ENCODE data around the gene EPHB3.
A peak's percentile ranks its signal among the peaks of the same experiment; 100 is the strongest.

The EPHB3 gene

DNA sequence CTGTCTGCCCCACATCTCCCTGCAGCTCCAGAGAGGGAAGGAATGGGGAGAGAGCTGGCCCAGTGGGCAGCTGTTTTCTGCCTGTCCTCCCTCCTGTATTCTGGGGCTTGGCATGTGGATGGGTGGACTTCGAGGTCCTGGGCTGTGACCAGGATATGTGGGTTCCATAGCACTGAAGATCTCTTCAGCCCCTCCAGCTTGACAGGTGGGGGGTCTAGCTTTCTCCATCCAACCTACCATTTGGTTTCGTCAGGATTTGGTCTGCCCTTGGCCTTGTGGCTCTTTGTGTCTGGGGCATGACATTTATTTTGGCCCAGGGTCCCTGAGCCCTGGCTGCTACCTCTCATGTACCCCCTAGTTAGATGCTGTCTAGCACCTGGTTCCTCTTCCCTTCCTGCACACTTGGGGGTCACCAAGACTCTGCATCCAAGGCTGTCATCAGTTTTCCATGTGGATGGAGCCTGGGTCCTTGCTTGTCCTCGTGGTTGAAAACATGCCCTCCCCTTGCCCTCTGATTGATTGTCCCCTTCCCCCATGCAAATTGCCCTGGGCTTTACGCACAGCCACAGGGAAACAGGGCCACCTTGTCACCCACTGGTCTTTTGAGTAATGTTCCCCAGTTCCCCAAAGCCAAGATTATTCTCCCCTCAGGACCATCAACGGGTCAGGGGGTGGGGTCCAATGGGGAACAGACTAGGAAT, 3.2 kb downstream of the EPHB3 start:
- DNase-seq (ENCODE audit: low spot score) = no peak

DNA sequence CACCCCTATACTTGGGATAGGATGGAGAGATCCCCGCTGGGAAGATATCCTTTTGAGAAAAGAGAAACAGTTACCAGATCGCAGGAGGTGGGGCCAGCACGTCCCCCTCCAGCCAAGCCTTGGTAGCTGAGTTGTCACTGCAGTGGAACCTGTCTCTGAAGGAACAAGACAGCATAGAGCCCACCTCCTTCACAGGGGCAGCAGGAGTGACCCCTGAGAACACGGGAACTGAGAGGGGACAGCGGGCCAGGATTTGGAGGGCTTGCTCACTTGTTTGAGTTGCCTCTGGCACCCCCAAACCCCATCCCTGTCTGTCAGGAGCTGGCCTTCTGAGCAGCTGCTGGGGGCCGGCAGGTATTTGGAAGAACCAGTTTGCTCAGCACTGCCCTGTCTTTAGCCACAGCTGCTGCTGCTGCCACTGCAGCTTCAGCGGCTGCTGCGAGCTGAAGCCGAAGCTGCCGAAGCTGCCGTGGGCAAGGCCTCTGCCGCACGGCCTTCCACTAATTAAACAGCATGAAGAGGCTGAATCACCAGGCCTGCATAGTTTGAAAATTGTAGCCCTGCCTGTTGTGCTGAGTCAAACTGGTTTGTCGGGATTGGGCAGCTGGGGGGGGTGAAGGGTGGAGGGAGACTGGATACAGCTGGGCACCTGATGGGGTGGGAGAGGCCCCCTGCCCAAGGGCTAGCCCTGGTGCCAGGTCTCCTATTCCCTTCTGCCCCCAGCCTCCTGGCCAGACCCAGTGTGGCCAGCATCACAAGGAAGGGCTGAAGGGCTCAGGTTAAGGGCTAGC, 4.0 kb downstream of the EPHB3 start:
- no peak for DNase-seq (ENCODE audit: low spot score)

DNA sequence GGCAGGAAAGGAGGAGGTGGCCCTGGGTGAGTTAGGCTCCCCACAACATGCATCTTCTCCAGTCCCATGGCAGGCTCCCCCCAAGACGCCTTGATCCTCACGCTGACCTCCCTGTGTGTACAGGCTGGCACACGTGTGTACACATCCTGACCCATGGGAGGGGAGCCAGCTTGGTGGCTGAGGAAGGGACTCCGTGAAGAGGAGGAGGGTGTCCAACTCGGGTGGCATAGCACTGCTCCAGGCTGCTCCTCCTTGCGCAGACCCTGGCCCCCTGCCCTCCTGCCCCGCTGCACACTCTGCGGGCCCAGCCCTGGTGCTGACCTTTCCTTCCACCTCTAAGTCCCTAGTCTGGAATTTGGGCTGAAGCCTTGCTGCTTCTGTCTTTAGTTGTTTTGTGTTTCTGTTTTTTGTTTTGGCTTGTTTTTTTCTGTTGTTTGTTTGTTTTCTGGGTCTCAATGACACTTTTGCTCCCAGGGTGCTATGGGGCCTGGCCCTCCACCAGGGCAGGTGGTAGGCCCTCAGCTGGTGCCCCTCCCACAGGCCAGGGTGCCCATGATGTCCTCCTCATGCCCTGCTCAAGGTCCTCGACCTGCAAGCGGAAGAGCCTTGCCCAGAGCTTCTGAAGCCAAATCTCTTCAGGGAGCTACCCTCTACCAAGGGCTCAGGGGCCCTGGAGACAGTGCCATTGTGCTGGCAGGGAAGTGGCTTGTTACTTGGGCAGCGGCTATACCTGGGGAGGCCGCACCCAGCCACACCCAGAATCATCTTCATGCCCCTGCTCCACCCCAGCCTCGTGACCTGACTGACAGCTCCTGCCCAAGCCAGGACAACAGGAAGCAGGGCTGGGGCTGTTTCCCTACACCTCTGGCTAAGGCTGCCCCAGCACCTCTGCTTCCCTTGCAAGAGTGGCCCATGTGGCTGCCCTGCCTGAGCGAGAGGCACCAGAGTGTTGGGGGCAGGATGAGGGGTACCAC, 5.1 kb downstream of the EPHB3 start:
- no peak for DNase-seq (ENCODE audit: low spot score)

DNA sequence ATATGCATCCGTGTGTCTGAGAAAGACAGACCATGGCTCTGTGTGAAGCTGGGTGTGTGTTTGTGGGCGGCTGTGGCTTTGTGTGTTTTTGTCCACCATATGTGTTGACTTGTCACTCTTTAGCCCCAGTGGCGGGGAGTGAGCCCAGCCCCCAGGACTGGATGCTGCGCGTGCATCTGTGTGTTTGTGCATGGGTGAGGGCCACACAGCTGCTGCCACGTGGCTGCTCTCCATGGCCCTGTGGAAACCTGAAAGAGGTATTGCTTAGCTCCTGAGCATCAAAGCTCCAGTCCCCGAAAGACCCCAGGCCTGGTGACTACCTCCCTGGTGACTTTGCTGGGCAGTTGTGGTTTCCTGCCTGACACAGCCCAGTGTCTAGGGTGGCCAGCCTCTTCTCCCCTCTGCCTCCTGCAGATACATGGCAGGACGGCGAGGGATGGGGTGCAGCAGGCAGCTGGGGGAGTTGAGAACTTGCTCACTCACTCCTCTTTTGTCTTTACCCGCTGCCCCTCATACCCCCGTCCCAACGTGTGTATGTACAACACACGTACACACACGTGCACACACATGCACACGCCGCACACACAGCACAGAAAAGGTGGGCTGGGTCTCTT, 6.5 kb downstream of the EPHB3 start:
- no peak for DNase-seq (ENCODE audit: low spot score)

DNA sequence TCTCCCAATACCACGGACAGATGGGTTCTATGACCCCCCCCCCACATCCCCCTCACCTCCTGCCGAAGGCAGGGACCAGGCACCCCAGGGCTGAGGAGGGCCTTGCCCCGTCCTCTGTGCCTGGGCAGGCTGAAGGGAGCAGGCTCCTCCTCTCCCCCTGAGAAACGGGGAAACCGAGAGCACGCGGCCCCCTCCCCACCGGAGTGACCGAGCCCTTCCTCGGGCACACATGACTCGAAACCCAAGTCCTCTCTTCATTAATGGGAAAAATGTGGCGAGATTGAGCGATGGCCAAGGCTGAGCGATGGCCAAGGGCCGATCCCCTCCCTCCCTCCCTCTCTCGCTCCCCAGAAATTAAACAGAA, 7.0 kb downstream of the EPHB3 start:
- no peak for DNase-seq (ENCODE audit: low spot score)

DNA sequence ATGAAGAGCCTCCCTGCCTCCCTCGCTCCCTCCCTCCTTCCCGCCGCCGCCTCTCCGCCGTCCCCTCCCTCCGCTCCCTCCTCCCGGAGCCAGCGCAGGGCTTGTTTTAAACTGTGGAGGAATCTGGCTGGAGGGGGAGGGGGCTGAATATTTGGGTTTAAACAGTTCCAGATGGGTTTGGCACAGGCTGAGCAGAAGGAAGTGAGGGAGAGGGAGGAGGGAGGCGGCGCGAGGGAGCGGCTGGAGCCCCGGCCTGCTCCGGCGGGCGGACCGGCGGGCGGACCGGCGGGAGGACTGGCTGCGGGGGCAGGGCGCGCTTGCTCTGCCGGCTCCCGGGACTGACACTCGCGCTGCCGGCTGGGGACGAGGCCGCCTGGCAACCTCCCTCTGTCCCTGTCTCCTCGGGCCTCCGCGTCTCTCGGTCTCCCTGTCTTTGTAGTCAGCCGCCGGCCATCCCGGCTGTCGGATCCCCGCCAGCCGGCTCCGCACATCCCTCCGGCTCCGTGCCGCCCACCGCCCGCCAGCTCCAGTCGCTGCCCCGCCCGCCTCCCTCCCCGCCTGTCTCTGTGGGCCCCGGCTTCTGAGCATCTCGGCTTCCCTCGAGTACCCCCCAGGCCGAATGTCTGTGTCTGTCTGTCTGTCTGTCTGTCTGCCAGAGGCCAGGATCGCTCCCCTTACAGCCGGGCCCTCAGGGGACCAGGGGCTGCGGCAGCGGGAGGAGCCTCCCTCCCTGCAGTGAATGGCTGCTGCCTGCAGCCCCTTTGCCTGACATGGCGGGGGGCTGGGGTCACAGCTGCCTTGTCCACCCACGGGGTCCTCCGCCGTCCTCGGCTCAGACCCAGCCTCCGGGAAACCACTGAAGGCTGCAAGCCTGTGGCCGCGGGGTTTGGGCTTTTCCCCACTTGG, 7.6 kb downstream of the EPHB3 start:
- peak; percentile 65 for DNase-seq (ENCODE audit: low spot score)

DNA sequence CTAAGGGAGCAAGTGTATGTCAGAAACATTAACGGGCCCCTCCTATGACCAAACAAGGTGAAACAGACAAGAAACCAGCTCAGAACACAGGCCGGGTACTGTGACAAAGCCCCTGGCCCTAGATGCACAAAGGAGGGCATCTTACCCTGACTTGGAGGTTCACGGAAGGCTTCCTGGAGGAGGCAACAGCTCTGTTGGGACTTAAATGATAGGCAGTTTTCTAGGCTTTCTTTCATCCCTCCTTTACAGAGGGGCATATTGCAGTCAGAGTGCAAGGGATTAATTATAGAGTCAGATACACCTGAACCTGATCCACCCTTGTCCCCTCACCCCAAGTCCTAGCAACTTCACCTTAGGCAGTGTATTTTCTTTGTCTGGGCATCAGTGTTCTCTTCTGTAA, 8.4 kb downstream of the EPHB3 start:
- DNase-seq (ENCODE audit: low spot score) = no peak

DNA sequence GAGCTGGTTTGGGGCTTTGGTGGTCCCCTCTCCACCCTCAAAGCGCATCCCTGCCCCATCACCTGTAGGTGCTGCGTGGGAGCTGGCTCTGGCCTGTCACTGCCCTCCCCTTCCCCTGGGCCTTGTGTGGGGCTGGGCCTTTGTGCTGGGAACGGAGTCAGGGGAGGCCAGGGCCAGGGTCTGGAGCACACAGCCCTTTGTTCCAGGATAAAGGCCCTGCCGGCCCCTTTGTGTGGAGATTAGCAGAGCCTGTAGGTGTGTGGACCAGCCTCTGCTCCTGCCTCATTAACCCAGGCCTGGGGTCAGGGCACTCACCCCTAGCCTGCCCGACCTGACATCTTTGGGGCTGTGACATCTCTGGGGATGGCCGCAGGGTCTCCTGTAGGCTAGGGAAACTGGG, 8.9 kb downstream of the EPHB3 start:
- no peak for DNase-seq (ENCODE audit: low spot score)

DNA sequence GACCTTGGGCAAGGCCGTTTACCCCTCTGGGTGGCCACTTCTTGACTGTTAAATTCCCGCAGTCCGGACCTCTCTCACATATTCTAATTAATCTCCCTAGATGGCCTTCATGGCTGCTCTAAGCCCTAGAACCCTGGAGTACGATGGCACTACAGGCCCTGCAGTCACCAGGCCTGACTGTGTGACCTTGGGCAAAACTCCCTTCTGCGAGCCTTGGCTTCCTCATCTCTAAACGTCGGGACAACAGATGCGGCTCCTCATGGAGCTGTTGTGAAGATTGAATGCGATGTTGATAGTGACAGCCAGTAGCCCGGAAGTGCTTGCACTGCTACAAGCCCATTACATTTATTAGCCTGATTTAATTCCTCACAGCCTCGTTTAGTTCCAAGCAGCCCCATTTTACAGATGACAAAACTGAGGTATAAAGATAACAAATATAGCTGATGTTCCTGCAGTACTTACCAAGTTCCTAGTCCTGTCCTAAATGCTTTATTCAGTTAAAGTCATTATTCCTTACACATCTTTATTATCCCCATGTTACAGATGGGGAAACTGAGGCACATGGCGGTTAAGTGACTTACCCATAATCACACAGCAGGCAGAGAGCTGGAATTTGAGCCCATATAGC, 10.3 kb downstream of the EPHB3 start:
- no peak for DNase-seq (ENCODE audit: low spot score)

DNA sequence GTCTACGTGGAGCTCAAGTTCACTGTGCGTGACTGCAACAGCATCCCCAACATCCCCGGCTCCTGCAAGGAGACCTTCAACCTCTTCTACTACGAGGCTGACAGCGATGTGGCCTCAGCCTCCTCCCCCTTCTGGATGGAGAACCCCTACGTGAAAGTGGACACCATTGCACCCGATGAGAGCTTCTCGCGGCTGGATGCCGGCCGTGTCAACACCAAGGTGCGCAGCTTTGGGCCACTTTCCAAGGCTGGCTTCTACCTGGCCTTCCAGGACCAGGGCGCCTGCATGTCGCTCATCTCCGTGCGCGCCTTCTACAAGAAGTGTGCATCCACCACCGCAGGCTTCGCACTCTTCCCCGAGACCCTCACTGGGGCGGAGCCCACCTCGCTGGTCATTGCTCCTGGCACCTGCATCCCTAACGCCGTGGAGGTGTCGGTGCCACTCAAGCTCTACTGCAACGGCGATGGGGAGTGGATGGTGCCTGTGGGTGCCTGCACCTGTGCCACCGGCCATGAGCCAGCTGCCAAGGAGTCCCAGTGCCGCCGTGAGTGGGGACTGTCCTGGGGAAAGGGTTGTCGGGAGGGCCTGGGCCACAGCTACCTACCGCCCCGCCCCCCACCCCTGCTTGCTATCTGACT, 11.2 kb downstream of the EPHB3 start:
- DNase-seq (ENCODE audit: low spot score) = no peak

DNA sequence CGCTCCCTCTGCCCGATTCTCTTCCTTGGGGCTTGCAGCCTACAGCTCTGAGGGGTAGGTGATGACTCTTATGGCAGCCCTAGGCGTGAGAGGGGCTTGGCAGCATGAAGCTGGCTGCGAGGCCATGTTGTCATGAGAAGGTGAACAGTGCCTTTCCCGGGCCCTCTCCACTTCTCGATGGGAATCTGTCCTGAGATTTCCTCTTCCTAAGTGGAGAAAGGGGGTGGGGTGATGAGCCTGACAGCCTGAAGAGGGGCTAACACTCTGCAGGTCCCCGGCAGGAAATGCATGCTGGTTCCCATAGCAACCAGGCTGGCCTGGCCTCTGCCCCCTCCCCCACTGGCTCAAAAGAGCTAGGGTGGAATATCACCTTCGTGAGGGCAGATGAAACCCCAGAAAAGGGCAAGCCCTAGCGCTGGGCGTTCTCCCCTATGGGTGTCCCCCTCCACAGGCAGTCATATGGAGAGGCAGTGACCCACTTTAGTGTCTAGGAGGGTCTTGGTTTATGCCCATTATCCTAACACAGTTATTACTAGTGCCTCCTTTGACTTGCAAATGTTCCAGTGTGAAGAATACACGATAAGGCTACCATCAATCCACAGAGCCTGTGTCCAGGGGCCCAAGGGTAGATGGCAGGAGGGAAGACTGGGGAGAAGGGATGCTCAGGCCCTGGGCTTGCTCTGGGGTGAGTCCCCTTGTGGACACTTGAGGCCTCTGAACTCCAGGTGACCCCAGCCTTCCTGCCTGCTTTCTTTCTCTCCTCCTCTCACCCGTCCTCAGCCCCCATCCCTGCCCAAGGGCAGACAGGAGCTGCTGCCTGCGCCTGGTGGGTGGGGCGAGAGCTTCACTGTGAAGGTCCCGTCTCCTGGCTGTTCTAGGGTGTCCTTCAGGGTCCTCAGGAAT, 13.2 kb downstream of the EPHB3 start:
- no peak for DNase-seq (ENCODE audit: low spot score)

DNA sequence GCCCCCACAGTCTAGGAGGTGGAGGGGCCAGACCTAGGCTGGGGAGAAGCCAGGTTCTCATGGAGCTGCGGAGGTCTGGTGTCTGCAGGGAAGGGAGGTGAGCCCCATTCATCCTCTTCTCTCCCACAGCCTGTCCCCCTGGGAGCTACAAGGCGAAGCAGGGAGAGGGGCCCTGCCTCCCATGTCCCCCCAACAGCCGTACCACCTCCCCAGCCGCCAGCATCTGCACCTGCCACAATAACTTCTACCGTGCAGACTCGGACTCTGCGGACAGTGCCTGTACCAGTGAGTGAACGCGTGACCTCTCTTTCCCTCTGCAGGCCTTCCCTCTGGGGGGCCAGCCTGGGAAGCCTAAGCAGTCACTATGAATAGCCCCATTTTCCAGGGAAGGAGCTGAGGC, 14.1 kb downstream of the EPHB3 start:
- DNase-seq (ENCODE audit: low spot score) = no peak

DNA sequence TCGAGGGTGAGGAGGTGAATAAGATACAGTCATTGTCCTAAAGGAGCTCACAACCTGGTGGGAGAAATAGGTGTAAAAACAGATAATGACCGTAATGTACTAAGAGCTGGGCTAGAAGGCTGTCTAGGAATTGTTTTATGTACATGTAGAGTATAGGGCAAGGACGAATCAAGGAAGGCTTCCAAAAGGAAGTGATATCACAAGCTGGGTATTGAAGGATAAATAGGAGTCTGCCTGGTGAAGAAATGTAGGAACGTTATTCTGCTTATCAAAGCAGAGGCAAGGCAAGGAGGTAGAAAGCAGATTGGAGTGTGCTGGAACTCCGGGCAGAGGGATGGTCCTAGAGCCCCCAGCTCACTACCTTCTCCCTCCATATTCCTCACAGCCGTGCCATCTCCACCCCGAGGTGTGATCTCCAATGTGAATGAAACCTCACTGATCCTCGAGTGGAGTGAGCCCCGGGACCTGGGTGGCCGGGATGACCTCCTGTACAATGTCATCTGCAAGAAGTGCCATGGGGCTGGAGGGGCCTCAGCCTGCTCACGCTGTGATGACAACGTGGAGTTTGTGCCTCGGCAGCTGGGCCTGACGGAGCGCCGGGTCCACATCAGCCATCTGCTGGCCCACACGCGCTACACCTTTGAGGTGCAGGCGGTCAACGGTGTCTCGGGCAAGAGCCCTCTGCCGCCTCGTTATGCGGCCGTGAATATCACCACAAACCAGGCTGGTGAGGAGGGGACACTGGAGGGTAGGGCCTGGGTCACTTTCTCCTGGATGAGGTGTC, 15.1 kb downstream of the EPHB3 start:
- no peak for DNase-seq (ENCODE audit: low spot score)

DNA sequence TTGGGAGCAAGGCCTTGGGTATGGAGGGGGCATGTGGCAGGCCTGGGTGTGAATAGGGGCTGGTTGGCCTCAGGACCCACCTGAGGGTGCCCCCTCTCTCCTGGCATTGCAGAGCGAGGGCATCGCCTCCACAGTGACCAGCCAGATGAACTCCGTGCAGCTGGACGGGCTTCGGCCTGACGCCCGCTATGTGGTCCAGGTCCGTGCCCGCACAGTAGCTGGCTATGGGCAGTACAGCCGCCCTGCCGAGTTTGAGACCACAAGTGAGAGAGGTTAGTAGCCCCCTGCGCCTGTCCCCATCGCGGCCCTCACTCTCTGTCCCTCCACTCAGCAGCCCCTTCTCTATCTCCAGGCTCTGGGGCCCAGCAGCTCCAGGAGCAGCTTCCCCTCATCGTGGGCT, 16.0 kb downstream of the EPHB3 start:
- DNase-seq (ENCODE audit: low spot score) = no peak

DNA sequence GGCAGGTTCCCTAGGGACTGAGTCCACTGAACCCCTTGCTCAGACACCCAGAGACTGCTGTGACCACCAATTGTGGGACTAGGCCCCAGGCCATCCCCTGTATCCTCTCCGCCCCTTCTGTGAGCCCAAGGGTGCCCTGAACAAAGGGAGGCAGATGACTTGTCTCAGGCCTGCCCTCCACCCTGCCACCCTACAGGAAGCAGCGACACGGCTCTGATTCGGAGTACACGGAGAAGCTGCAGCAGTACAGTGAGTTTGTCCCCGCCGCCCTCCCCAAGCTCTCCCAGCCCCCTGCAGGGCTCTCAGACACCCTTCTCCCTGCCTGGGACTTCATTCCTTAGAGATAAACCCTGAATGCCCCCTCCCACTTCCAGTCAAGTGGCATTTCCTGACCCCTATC, 16.6 kb downstream of the EPHB3 start:
- no peak for DNase-seq (ENCODE audit: low spot score)

DNA sequence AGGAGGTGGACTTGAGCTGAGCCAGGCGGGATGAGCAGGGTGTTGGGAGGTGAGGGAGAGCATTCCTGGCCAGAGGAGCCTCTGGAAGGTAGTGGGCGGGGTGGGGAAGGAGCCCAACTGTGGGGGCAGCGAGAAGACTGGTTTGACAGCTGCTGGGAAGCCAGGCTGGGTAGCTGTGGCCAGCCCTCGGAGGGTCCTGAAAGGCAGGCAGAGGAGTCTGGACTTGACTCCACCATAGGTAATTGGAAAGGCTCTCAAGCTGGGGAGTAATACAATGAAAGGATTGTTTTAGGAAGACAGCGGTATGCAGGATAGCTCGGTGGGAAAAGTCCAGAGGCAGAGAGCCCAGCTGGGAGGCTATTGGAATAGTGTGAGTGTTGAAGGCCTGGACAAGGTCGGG, 17.2 kb downstream of the EPHB3 start:
- no peak for DNase-seq (ENCODE audit: low spot score)

DNA sequence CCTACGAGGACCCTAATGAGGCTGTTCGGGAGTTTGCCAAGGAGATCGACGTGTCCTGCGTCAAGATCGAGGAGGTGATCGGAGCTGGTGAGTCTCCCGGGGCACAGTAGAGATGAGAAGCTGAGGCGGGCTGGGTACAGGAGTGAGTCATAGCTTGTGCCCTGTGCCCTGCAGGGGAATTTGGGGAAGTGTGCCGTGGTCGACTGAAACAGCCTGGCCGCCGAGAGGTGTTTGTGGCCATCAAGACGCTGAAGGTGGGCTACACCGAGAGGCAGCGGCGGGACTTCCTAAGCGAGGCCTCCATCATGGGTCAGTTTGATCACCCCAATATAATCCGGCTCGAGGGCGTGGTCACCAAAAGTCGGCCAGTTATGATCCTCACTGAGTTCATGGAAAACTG, 17.9 kb downstream of the EPHB3 start:
- no peak for DNase-seq (ENCODE audit: low spot score)

DNA sequence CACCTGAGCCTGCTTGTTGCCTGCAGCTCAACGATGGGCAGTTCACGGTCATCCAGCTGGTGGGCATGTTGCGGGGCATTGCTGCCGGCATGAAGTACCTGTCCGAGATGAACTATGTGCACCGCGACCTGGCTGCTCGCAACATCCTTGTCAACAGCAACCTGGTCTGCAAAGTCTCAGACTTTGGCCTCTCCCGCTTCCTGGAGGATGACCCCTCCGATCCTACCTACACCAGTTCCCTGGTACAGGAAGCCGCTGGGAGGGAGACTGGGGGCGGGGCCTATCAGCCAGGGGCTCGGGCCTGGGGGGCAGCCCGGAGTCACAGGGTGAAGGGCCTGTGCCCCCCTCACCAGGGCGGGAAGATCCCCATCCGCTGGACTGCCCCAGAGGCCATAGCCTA, 18.8 kb downstream of the EPHB3 start:
- DNase-seq (ENCODE audit: low spot score) = no peak
